CD8-positive, alpha-beta memory T cell (primary cell): ENCODE data around the gene AP1M2. TPM values are rescaled to one million over a fixed set of nuclear protein-coding genes. Genes with fewer than 3 reads are reported as not detected.

ENCODE experiments used
- CTCF ChIA-PET: fragments of 350-600 bp; sonication (Branson Sonifier 250); formaldehyde crosslinking; loops from one replicate; lab custom pipeline; 2021; ENCODE audit warnings: antibody characterized with exemption; lab: Charles Lee
- POLR2A ChIA-PET: fragments of 350-600 bp; sonication (Branson Sonifier 250); formaldehyde crosslinking; loops from one replicate; lab custom pipeline; 2021; ENCODE audit warnings: antibody characterized with exemption; lab: Charles Lee
- DNase-seq, 5 donors: peaks; one replicate each; pipeline versions ENCODE4 v3.0.0 to v3.0.0-alpha.2; 2020 to 2022; ENCODE audit warnings: mixed read lengths in 1 of 5
- H3K27ac ChIP-seq: one replicate; pipeline ENCODE4 v1.7.0; 2013; ENCODE audit warnings: low read depth, mild to moderate bottlenecking, low read length, moderate library complexity
- H3K27me3 ChIP-seq: 2 replicates; pipeline ENCODE4 v1.7.0; 2013; ENCODE audit warnings: low read length, mild to moderate bottlenecking; ENCODE audit not compliant: insufficient read depth, poor library complexity, severe bottlenecking
- H3K36me3 ChIP-seq: 2 replicates; pipeline ENCODE4 v1.7.0; 2013; ENCODE audit warnings: mild to moderate bottlenecking, low read length, moderate library complexity; ENCODE audit not compliant: insufficient read depth
- H3K4me1 ChIP-seq: 2 replicates; pipeline ENCODE4 v1.7.0; 2013; ENCODE audit warnings: mild to moderate bottlenecking, low read length, moderate library complexity; ENCODE audit not compliant: insufficient read depth
- H3K4me3 ChIP-seq: 2 replicates; pipeline ENCODE4 v1.7.0; 2013; ENCODE audit warnings: mild to moderate bottlenecking, low read length
- H3K9me3 ChIP-seq: 2 replicates; pipeline ENCODE4 v1.7.0; 2013; ENCODE audit warnings: mild to moderate bottlenecking, low read length
- H3K27ac Mint-ChIP-seq, 8 donors: one replicate each; pipeline ENCODE4 v1.8.0; 2020 to 2021; ENCODE audit warnings: mixed read lengths in 8 of 8, mild to moderate bottlenecking in 6 of 8, inconsistent platforms in 3 of 8, moderate library complexity in 3 of 8
- H3K27me3 Mint-ChIP-seq, 2 donors: one replicate each; pipeline ENCODE4 v1.8.0; 2020 to 2021; ENCODE audit warnings: mixed read lengths in 2 of 2, mild to moderate bottlenecking in 1 of 2, moderate library complexity in 1 of 2
- H3K36me3 Mint-ChIP-seq, 3 donors: one replicate each; pipeline ENCODE4 v1.8.0; 2020 to 2021; ENCODE audit warnings: mixed read lengths in 3 of 3, inconsistent platforms in 1 of 3, mild to moderate bottlenecking in 1 of 3
- H3K4me1 Mint-ChIP-seq, 3 donors: one replicate each; pipeline ENCODE4 v1.8.0; 2020 to 2021; ENCODE audit warnings: mixed read lengths in 3 of 3, inconsistent platforms in 1 of 3, mild to moderate bottlenecking in 1 of 3
- H3K4me3 Mint-ChIP-seq, 7 donors: one replicate each; pipeline ENCODE4 v1.8.0; 2020 to 2021; ENCODE audit warnings: mixed read lengths in 7 of 7, mild to moderate bottlenecking in 6 of 7, moderate library complexity in 4 of 7, inconsistent platforms in 2 of 7
- H3K9me3 Mint-ChIP-seq, 5 donors: one replicate each; pipeline ENCODE4 v1.8.0; 2020 to 2022; ENCODE audit warnings: mixed read lengths in 5 of 5, mild to moderate bottlenecking in 3 of 5, moderate library complexity in 2 of 5, inconsistent platforms in 1 of 5
- polyA plus RNA-seq: library from polyadenylated mRNA; unstranded; fragments of 300-500 nt; fragmentation: Illumina TruSeq; gene quantifications from one replicate; pipeline ENCODE4 v1.2.3, GENCODE V29; 2021
- total RNA-seq, 2 experiments: library from RNA; stranded (reverse); gene quantifications; one replicate each; pipeline ENCODE4 v1.2.3, GENCODE V29; 2021

Gene AP1M2
- total and polyA plus RNA-seq, 3 experiments from 2014 or later: not detected

GRCh38 chr19:10611907-10612306 lies 24.8 kb upstream of the AP1M2 start:
- no peak for DNase-seq
- Mint-ChIP-seq H3K9me3 (no peaks in the 10 kb centered on the region), H3K4me3 (no peak overlapping the region), H3K4me1 (peaks cover 25 to 50% (median 28%) of the 10 kb centered on the region in 3 donors), H3K36me3 (peaks cover 0 to 24% (median 3%) of the 10 kb centered on the region in 3 donors), H3K27ac (peak overlapping the region in 3 of 8 donors; percentile 7 to 52 (median 24)), H3K27me3 (peaks cover 0 to 3% of the 10 kb centered on the region in 2 donors)
- no peaks in the 10 kb centered on the region for H3K27me3 ChIP-seq
- H3K4me3 ChIP-seq: no peak overlapping the region
- CTCF ChIA-PET: interaction anchor here (0.5 to 2.1 kb wide), 5 partner anchors 11 to 88 kb away, joined by 3 to 18 read pairs (median 3); no protein-coding TSS in a partner anchor
- no peaks in the 10 kb centered on the region for H3K36me3 ChIP-seq
- H3K27ac ChIP-seq: no peak overlapping the region
- no peaks in the 10 kb centered on the region for H3K9me3 ChIP-seq
- POLR2A ChIA-PET: interaction anchor here (1.1 kb wide), 1 partner anchor 8 kb away, joined by 5 read pairs; no protein-coding TSS in a partner anchor
- peaks cover 15% of the 10 kb centered on the region for H3K4me1 ChIP-seq

DNA sequence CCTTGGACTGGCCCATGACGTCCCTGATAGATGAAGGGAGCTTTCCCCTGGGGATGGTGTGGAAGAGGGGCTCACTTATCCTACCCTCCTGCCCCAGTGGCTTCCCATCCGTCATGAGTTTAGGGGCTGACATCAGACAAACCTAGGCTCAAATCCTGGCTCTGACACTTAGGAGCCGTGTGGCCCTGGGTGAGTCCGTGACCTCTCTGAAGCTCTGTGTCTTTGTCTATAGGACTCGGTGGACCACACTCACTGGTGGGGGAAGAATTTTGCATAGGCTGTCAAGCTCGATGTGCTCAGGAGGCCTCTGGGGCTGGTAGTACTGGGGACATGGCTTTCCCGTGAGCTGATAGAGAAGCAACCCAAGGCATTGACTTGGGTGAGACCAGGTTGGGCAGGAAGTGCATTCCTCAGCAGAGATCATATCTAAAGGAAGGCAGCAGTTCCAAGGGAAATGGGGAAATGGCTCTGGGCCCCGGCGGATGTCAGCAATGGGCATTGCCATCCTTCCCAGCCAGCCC lies 17.4 kb upstream of the AP1M2 start:
- H3K4me1 ChIP-seq: peaks cover 22% of the 10 kb centered on the region
- peak overlapping the region; percentile 29 for H3K4me3 ChIP-seq
- H3K27ac ChIP-seq: peak overlapping the region; percentile 89
- ChIA-PET POLR2A (interaction anchor here (0.6 to 3.7 kb wide), 11 partner anchors 7 to 357 kb away, joined by 3 to 28 read pairs (median 5); partner anchors contain the start of gene TMED1), CTCF (interaction anchor here (1.3 to 8.4 kb wide), 4 partner anchors 14 to 95 kb away, joined by 4 to 76 read pairs (median 28); no protein-coding TSS in a partner anchor)
- no peaks in the 10 kb centered on the region for H3K36me3 ChIP-seq
- no peaks in the 10 kb centered on the region for H3K27me3 ChIP-seq
- Mint-ChIP-seq H3K27me3 (no peaks in the 10 kb centered on the region), H3K36me3 (peaks cover 0 to 15% (median 2%) of the 10 kb centered on the region in 3 donors), H3K9me3 (no peaks in the 10 kb centered on the region), H3K27ac (peak overlapping the region; percentile 75 to 99 (median 98)), H3K4me3 (peak overlapping the region; percentile 97 to 99 (median 99)), H3K4me1 (peaks cover 23 to 46% (median 29%) of the 10 kb centered on the region in 3 donors)
- DNase-seq: peak in 1 of 5 donors; percentile 9
- no peaks in the 10 kb centered on the region for H3K9me3 ChIP-seq

DNA sequence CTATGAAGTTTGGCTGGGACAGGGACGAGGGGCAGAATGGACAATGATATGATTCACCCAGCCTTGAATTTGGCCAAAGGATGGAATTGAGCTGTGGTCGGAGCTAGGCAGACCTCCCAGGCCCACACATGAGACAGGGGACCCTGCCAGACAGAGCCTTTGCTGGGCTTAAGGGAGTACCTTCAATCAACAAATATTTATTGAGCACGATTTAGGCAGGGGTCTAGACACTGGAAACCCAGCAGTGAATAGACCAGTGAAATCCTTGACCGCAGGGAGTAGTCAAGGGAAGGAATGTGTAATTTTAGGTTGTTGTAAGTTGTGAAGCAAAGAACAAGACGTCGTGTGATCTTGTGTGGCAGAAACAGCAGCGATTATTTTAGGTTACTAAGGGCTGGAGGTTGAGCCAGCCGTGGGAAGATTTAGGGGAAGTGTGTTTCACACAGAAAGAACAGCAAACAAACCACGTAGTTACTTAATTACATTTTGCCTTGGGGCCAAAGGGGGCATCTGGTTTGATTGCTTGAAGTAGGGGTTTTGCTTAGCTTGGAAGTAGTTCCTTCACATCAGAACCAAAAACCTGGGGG lies 16.9 kb upstream of the AP1M2 start:
- Histone ChIP-seq H3K9me3 (no peaks in the 10 kb centered on the region), H3K36me3 (no peaks in the 10 kb centered on the region), H3K27ac (peak overlapping the region; percentile 89), H3K27me3 (no peaks in the 10 kb centered on the region), H3K4me1 (peaks cover 22% of the 10 kb centered on the region), H3K4me3 (peak overlapping the region; percentile 84)
- ChIA-PET POLR2A (interaction anchor here (0.6 to 3.7 kb wide), 13 partner anchors 7 to 357 kb away, joined by 3 to 28 read pairs (median 5); partner anchors contain the start of gene TMED1), CTCF (interaction anchor here (1.0 to 8.4 kb wide), 5 partner anchors 15 to 96 kb away, joined by 3 to 76 read pairs (median 19); no protein-coding TSS in a partner anchor)
- Mint-ChIP-seq H3K27ac (peak overlapping the region; percentile 75 to 99 (median 98)), H3K9me3 (no peaks in the 10 kb centered on the region), H3K4me1 (peaks cover 23 to 46% (median 29%) of the 10 kb centered on the region in 3 donors), H3K4me3 (peak overlapping the region; percentile 97 to 99 (median 99)), H3K27me3 (no peaks in the 10 kb centered on the region), H3K36me3 (peaks cover 0 to 15% (median 2%) of the 10 kb centered on the region in 3 donors)
- DNase-seq: peak in 4 of 5 donors; percentile 10 to 74 (median 58)

GRCh38 chr19:10603084-10603872 lies 16.2 kb upstream of the AP1M2 start:
- peak overlapping the region; percentile 89 for H3K27ac ChIP-seq
- CTCF ChIA-PET: interaction anchor here (1.0 to 8.4 kb wide), 7 partner anchors 10 to 96 kb away, joined by 3 to 76 read pairs (median 4); no protein-coding TSS in a partner anchor
- peaks cover 22% of the 10 kb centered on the region for H3K4me1 ChIP-seq
- peak overlapping the region; percentile 84 for H3K4me3 ChIP-seq
- H3K9me3 Mint-ChIP-seq: no peaks in the 10 kb centered on the region
- peak; percentile 64 to 93 (median 81) for DNase-seq
- peaks cover 0 to 15% (median 2%) of the 10 kb centered on the region in 3 donors for H3K36me3 Mint-ChIP-seq
- H3K27ac Mint-ChIP-seq: peak overlapping the region; percentile 75 to 99 (median 98)
- no peaks in the 10 kb centered on the region for H3K36me3 ChIP-seq
- H3K4me1 Mint-ChIP-seq: peaks cover 23 to 45% (median 29%) of the 10 kb centered on the region in 3 donors
- no peaks in the 10 kb centered on the region for H3K27me3 ChIP-seq
- H3K4me3 Mint-ChIP-seq: peak overlapping the region; percentile 97 to 99 (median 99)
- no peaks in the 10 kb centered on the region for H3K27me3 Mint-ChIP-seq
- POLR2A ChIA-PET: interaction anchor here (0.8 to 3.7 kb wide), 11 partner anchors 8 to 233 kb away, joined by 3 to 28 read pairs (median 5); partner anchors contain the start of genes KRI1 and TMED1
- no peaks in the 10 kb centered on the region for H3K9me3 ChIP-seq

DNA sequence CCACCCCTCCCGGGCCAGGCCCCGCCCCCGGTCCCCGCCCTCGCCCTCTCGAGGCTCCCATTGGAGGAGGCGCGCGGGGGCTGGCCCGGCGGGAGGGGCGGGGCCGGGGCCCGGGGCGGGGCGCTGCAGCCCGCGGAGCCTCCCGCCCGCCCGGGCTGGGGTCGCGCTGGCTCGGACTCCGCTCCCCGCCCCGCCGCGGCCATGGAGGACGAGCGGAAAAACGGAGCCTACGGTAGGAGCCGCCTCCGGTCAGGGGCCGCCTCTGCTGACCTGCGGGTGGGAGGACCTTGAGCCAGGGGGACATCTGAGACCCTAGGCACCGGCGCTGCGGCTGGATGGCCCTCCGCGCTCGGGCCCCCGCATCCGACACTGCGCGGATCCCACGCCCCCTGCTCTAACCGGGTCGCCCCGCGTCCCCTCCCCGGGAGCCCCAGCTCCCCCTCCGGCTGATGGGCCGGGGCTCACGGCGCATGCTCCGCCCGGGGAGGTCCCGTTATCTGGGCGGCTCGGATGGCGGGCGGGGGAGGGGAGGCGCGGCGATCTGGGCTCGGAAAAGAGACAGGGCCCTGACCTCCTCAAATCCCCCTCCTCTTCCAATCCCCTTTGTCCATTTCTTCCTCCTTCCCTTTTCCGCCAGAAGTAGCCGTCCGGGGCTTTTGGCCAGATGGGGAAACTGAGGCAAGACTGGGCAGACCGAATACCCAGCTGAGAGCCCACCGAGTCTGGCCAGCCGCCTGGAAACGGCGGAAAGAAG lies 15.4 kb upstream of the AP1M2 start:
- peak; percentile 79 to 90 (median 85) for DNase-seq
- peak overlapping the region; percentile 78 to 99 (median 98) for H3K27ac Mint-ChIP-seq
- peaks cover 24 to 42% (median 29%) of the 10 kb centered on the region in 3 donors for H3K4me1 Mint-ChIP-seq
- POLR2A ChIA-PET: interaction anchor here (0.5 to 3.7 kb wide), 13 partner anchors 9 to 233 kb away, joined by 3 to 28 read pairs (median 5); partner anchors contain the start of genes KRI1 and TMED1
- no peaks in the 10 kb centered on the region for H3K9me3 Mint-ChIP-seq
- H3K27ac ChIP-seq: peak overlapping the region; percentile 89
- CTCF ChIA-PET: interaction anchor here (0.5 to 8.4 kb wide), 10 partner anchors 10 to 291 kb away, joined by 3 to 76 read pairs (median 4); partner anchors contain the start of gene KRI1
- H3K27me3 ChIP-seq: no peaks in the 10 kb centered on the region
- H3K4me1 ChIP-seq: peaks cover 22% of the 10 kb centered on the region
- H3K36me3 Mint-ChIP-seq: peaks cover 0 to 13% (median 2%) of the 10 kb centered on the region in 3 donors
- H3K4me3 ChIP-seq: peak overlapping the region; percentile 84
- no peaks in the 10 kb centered on the region for H3K36me3 ChIP-seq
- H3K4me3 Mint-ChIP-seq: peak overlapping the region; percentile 97 to 99 (median 99)
- H3K9me3 ChIP-seq: no peaks in the 10 kb centered on the region
- H3K27me3 Mint-ChIP-seq: no peaks in the 10 kb centered on the region

GRCh38 chr19:10601999-10602329 lies 14.9 kb upstream of the AP1M2 start:
- peaks cover 24 to 40% (median 27%) of the 10 kb centered on the region in 3 donors for H3K4me1 Mint-ChIP-seq
- H3K36me3 Mint-ChIP-seq: peaks cover 0 to 11% (median 0%) of the 10 kb centered on the region in 3 donors
- no peaks in the 10 kb centered on the region for H3K9me3 Mint-ChIP-seq
- no peak for DNase-seq
- no peaks in the 10 kb centered on the region for H3K27me3 ChIP-seq
- peak overlapping the region; percentile 16 for H3K27ac ChIP-seq
- CTCF ChIA-PET: interaction anchor here (0.5 to 8.4 kb wide), 8 partner anchors 17 to 291 kb away, joined by 3 to 76 read pairs (median 4); partner anchors contain the start of gene KRI1
- no peaks in the 10 kb centered on the region for H3K27me3 Mint-ChIP-seq
- no peaks in the 10 kb centered on the region for H3K36me3 ChIP-seq
- H3K4me1 ChIP-seq: peaks cover 23% of the 10 kb centered on the region
- H3K9me3 ChIP-seq: no peaks in the 10 kb centered on the region
- peak overlapping the region; percentile 61 to 84 (median 78) for H3K4me3 Mint-ChIP-seq
- no peak overlapping the region for H3K4me3 ChIP-seq
- peak overlapping the region in 7 of 8 donors; percentile 66 to 97 (median 86) for H3K27ac Mint-ChIP-seq
- POLR2A ChIA-PET: interaction anchor here (0.5 to 3.7 kb wide), 12 partner anchors 21 to 234 kb away, joined by 3 to 28 read pairs (median 4); partner anchors contain the start of genes KRI1 and TMED1
